Subcutaneous adipose tissue (tissue), 4 donors: Measurements from ENCODE around the gene SCP2D1. TPM values are rescaled to one million over a fixed set of nuclear protein-coding genes. Genes with fewer than 3 reads are reported as not detected.

ENCODE experiments used
- total RNA-seq, 4 donors: library from RNA; depleted of rRNA; stranded (reverse); fragments of >200 nt; gene quantifications; one replicate each; pipeline ENCODE4 v1.1.0, GENCODE V29; 2016
- TF ChIP-seq, protein P1 (sequence below): fragments of 450-650 bp; IDR thresholded peaks from one replicate; pipeline ENCODE4 v1.5.1; 2016; ENCODE audit warnings: low read depth, mild to moderate bottlenecking, control low read depth, antibody characterized with exemption, moderate library complexity

SCP2D1 gene
- total RNA-seq, 4 donors from 2014 or later: not detected

GRCh38 chr20:18853216-18853615 lies 39.6 kb downstream of the SCP2D1 start:
- TF ChIP-seq, protein P1, sequence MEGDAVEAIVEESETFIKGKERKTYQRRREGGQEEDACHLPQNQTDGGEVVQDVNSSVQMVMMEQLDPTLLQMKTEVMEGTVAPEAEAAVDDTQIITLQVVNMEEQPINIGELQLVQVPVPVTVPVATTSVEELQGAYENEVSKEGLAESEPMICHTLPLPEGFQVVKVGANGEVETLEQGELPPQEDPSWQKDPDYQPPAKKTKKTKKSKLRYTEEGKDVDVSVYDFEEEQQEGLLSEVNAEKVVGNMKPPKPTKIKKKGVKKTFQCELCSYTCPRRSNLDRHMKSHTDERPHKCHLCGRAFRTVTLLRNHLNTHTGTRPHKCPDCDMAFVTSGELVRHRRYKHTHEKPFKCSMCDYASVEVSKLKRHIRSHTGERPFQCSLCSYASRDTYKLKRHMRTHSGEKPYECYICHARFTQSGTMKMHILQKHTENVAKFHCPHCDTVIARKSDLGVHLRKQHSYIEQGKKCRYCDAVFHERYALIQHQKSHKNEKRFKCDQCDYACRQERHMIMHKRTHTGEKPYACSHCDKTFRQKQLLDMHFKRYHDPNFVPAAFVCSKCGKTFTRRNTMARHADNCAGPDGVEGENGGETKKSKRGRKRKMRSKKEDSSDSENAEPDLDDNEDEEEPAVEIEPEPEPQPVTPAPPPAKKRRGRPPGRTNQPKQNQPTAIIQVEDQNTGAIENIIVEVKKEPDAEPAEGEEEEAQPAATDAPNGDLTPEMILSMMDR: no peak

- TF ChIP-seq, protein P1: no peak
Observed at GRCh38 chr20:18853946-18854646, 40.5 kb downstream of the SCP2D1 start.

- TF ChIP-seq, protein P1: no peak
Observed at GRCh38 chr20:18855882-18856281, 42.3 kb downstream of the SCP2D1 start.

GRCh38 chr20:18856873-18857272 lies 43.3 kb downstream of the SCP2D1 start:
- TF ChIP-seq, protein P1: no peak

GRCh38 chr20:18857640-18858039 lies 44.1 kb downstream of the SCP2D1 start:
- TF ChIP-seq, protein P1: no peak

- TF ChIP-seq, protein P1: no peak
Observed at GRCh38 chr20:18858816-18859215, 45.2 kb downstream of the SCP2D1 start.

Other genes starting within 250 kb of the SCP2D1 start
- 100 to 1,000 TPM; 112 to 177 (median 123) TPM for gene SMIM26, start 246.4 kb upstream of the SCP2D1 start, total RNA-seq
- 10 to 100 TPM; 15.8 to 31.3 (median 28.7) TPM for gene DTD1, start 225.7 kb upstream of the SCP2D1 start, total RNA-seq